K562 (cell line): ENCODE data around the gene MLST8. TPM values are rescaled to one million over a fixed set of nuclear protein-coding genes. Genes with fewer than 3 reads are reported as not detected.
A peak's percentile ranks its signal among the peaks of the same experiment; 100 is the strongest.

Experiments
- CBX5 ChIP-seq: IDR thresholded peaks from 2 replicates; pipeline ENCODE4 v1.6.1; 2014; ENCODE audit warnings: low read depth, borderline replicate concordance
- FOXK2 ChIP-seq, 2 experiments: fragments of 450-650 bp; IDR thresholded peaks in 1 of 2; conservative IDR thresholded peaks in 1 of 2; 2 replicates each; pipeline ENCODE4 v1.6.1; 2016; ENCODE audit warnings: low read depth in 2 of 2, mild to moderate bottlenecking in 1 of 2
- HNRNPL ChIP-seq: fragments of 200-400 bp; formaldehyde crosslinking; IDR thresholded peaks from 2 replicates; pipeline ENCODE4 v1.6.1; 2017; ENCODE audit warnings: low read depth, mild to moderate bottlenecking, low read length
- NEUROD1 ChIP-seq: fragments of 150-350 bp; IDR thresholded peaks from 2 replicates; pipeline ENCODE4 v1.6.1; 2014; ENCODE audit warnings: borderline replicate concordance, low read length, low read depth; ENCODE audit not compliant: partially characterized antibody
- NR1H2 ChIP-seq: sonication (generic); formaldehyde crosslinking; IDR thresholded peaks from 2 replicates; pipeline ENCODE4 v1.4.0; 2020; ENCODE audit warnings: mild to moderate bottlenecking, missing genetic modification reagents
- SRSF9 ChIP-seq: fragments of 200-400 bp; formaldehyde crosslinking; IDR thresholded peaks from 2 replicates; pipeline ENCODE4 v1.6.1; 2017; ENCODE audit warnings: low read depth, low read length, borderline replicate concordance
- XRCC4 ChIP-seq: IDR thresholded peaks from one replicate; pipeline ENCODE4 v1.6.1; 2011; ENCODE audit not compliant: insufficient read depth, insufficient read length; ENCODE audit errors: extremely low read depth
- ZNF263 ChIP-seq: sonication (generic); formaldehyde crosslinking; IDR thresholded peaks from 2 replicates; pipeline ENCODE4 v1.8.0; 2022; ENCODE audit warnings: mild to moderate bottlenecking, missing genetic modification reagents, borderline replicate concordance
- polyA plus RNA-seq, 8 experiments: library from polyadenylated mRNA; depleted of rRNA in 4 of 8; stranded (reverse) in 5 of 8; unstranded in 3 of 8; fragments of >200 nt; fragmentation: Nextera tagmentation in 2 of 8; fragmentation: Illumina TruSeq in 1 of 8; extraction: Ambion mirVana in 2 of 8; extraction: Trizol in 1 of 8; gene quantifications; 2 replicates each; pipeline versions ENCODE4 v1.2.1 to v1.2.3, GENCODE V29; 2011 to 2014; ENCODE audit warnings: inconsistent platforms in 1 of 8, missing spikeins in 1 of 8
- total RNA-seq, 7 experiments: library from RNA; depleted of rRNA in 6 of 7; stranded (reverse); fragments of >200 nt in 6 of 7; fragmentation: Illumina TruSeq in 2 of 7; extraction: Trizol in 2 of 7; gene quantifications; 2 replicates each; pipeline versions ENCODE4 v1.2.1 to v1.2.3, GENCODE V29; 2011 to 2021; ENCODE audit warnings: low replicate concordance in 1 of 7
- TF ChIP-seq, protein P1 (sequence below), 2 experiments: fragments of 450-650 bp; formaldehyde crosslinking in 1 of 2; IDR thresholded peaks; 2 replicates each; pipeline versions ENCODE4 v1.4.0 to v1.6.1; 2014 to 2020; ENCODE audit warnings: mild to moderate bottlenecking in 2 of 2, borderline replicate concordance in 1 of 2, low read depth in 1 of 2
- TF ChIP-seq, protein P2 (sequence below): sonication (generic); formaldehyde crosslinking; IDR thresholded peaks from 2 replicates; pipeline ENCODE4 v1.8.1; 2023; ENCODE audit warnings: mild to moderate bottlenecking, missing genetic modification reagents
- TF ChIP-seq, protein P3 (sequence below): fragments of 450-650 bp; IDR thresholded peaks from 2 replicates; pipeline ENCODE4 v1.6.1; 2016; ENCODE audit warnings: antibody characterized with exemption
- TF ChIP-seq, protein P4 (sequence below), 3 experiments: IDR thresholded peaks in 2 of 3; conservative IDR thresholded peaks in 1 of 3; 2 replicates each; pipeline ENCODE4 v1.5.1; 2011 to 2012; ENCODE audit warnings: low read length in 3 of 3, mild to moderate bottlenecking in 3 of 3, control low read depth in 2 of 3, improper control_type of control experiment in 1 of 3, inconsistent platforms in 1 of 3, low read depth in 1 of 3, mixed read lengths in 1 of 3, moderate library complexity in 1 of 3; ENCODE audit not compliant: insufficient read depth in 2 of 3

Gene MLST8
- total and polyA plus RNA-seq, 9 of the 15 experiments (the other 6 are each of a cell fraction or from before 2014, with no cell fraction given) = 1.5 to 116 (median 43.3) TPM

DNA sequence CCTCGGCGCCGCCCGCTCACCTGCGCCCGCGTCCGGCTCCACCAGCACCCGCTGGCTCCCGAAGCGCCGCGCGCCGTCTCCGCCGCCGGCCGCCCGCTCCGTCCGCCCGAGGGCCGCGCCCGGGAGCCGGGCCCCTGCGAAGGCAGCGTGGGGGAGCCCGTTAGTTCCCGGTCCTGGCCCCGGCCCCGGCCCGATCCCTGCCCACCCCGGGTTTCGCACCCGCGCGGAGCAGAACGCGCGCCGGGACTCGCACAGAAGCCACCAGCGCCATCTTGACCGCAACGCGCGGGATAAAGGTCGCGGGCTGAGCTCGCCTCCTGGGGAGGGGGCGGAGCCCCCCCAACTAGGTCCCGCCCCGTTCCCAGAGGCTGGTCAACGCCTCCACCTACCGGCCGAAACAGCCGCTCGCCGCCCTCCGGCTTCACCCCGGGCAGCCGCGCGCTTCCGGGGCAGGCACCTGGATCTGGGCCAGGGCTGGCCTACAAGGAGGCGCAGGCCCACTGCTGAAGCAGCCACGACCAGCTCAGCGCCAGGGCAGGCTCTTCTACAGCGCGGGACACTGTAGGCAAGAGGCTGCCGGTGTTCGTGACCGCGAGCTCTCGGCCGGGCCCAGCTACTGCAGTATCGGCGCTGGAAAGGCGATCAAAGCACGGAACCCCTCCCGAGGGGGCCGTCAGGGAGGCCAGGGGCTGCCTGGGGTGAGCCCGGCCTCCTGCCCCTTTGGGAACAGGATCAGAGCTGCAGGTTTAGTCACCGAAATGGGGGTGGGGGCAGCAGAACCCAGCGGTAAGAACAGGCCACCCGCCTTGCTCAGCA, 46.2 kb downstream of the MLST8 start, which contains the start of gene ECI1 (continued):
- TF ChIP-seq, protein P1, sequence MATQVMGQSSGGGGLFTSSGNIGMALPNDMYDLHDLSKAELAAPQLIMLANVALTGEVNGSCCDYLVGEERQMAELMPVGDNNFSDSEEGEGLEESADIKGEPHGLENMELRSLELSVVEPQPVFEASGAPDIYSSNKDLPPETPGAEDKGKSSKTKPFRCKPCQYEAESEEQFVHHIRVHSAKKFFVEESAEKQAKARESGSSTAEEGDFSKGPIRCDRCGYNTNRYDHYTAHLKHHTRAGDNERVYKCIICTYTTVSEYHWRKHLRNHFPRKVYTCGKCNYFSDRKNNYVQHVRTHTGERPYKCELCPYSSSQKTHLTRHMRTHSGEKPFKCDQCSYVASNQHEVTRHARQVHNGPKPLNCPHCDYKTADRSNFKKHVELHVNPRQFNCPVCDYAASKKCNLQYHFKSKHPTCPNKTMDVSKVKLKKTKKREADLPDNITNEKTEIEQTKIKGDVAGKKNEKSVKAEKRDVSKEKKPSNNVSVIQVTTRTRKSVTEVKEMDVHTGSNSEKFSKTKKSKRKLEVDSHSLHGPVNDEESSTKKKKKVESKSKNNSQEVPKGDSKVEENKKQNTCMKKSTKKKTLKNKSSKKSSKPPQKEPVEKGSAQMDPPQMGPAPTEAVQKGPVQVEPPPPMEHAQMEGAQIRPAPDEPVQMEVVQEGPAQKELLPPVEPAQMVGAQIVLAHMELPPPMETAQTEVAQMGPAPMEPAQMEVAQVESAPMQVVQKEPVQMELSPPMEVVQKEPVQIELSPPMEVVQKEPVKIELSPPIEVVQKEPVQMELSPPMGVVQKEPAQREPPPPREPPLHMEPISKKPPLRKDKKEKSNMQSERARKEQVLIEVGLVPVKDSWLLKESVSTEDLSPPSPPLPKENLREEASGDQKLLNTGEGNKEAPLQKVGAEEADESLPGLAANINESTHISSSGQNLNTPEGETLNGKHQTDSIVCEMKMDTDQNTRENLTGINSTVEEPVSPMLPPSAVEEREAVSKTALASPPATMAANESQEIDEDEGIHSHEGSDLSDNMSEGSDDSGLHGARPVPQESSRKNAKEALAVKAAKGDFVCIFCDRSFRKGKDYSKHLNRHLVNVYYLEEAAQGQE (IDR thresholded peaks at IDR 0.05; ENCODE audit: borderline replicate concordance) = peak; percentile 97
- TF ChIP-seq, protein P1 (CRISPR knock-in tag; IDR thresholded peaks at IDR 0.05; ENCODE audit: low read depth) = no peak
- TF ChIP-seq NR1H2 (no peak), HNRNPL (peak; percentile 98), ZNF263 (CRISPR knock-in tag) (no peak), FOXK2 (conservative IDR thresholded peaks at IDR 0.05 in 1 of 2, IDR thresholded peaks at IDR 0.05 in 1 of 2; ENCODE audit: low read depth in 2 of 2) (peak; percentile 10 to 12; a peak in 1 of 4 replicates), NEUROD1 (no peak), SRSF9 (no peak), CBX5 (no peak), XRCC4 (no peak)
- TF ChIP-seq, protein P2, sequence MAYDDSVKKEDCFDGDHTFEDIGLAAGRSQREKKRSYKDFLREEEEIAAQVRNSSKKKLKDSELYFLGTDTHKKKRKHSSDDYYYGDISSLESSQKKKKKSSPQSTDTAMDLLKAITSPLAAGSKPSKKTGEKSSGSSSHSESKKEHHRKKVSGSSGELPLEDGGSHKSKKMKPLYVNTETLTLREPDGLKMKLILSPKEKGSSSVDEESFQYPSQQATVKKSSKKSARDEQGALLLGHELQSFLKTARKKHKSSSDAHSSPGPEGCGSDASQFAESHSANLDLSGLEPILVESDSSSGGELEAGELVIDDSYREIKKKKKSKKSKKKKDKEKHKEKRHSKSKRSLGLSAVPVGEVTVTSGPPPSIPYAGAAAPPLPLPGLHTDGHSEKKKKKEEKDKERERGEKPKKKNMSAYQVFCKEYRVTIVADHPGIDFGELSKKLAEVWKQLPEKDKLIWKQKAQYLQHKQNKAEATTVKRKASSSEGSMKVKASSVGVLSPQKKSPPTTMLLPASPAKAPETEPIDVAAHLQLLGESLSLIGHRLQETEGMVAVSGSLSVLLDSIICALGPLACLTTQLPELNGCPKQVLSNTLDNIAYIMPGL (CRISPR knock-in tag) = no peak; the same call in 1 of the 2 replicates
- TF ChIP-seq, protein P3, sequence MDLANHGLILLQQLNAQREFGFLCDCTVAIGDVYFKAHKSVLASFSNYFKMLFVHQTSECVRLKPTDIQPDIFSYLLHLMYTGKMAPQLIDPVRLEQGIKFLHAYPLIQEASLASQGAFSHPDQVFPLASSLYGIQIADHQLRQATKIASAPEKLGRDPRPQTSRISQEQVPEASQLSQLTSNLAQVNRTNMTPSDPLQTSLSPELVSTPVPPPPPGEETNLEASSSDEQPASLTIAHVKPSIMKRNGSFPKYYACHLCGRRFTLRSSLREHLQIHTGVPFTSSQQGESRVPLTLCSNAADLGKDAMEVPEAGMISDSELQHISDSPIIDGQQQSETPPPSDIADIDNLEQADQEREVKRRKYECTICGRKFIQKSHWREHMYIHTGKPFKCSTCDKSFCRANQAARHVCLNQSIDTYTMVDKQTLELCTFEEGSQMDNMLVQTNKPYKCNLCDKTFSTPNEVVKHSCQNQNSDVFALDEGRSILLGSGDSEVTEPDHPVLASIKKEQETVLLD = no peak
- TF ChIP-seq, protein P4, sequence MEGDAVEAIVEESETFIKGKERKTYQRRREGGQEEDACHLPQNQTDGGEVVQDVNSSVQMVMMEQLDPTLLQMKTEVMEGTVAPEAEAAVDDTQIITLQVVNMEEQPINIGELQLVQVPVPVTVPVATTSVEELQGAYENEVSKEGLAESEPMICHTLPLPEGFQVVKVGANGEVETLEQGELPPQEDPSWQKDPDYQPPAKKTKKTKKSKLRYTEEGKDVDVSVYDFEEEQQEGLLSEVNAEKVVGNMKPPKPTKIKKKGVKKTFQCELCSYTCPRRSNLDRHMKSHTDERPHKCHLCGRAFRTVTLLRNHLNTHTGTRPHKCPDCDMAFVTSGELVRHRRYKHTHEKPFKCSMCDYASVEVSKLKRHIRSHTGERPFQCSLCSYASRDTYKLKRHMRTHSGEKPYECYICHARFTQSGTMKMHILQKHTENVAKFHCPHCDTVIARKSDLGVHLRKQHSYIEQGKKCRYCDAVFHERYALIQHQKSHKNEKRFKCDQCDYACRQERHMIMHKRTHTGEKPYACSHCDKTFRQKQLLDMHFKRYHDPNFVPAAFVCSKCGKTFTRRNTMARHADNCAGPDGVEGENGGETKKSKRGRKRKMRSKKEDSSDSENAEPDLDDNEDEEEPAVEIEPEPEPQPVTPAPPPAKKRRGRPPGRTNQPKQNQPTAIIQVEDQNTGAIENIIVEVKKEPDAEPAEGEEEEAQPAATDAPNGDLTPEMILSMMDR (IDR thresholded peaks at IDR 0.05 in 2 of 3, conservative IDR thresholded peaks at IDR 0.05 in 1 of 3; ENCODE audit: insufficient read depth in 2 of 3, low read depth in 1 of 3, low read length in 3 of 3) = peak; percentile 80 to 88 (median 87)
